Panc1 (cell line): Measurements from ENCODE around the gene FBXO46. TPM values are rescaled to one million over a fixed set of nuclear protein-coding genes. Genes with fewer than 3 reads are reported as not detected.

Experiments used
- ATAC-seq: fragments of 200-7000 bp; cut with Tn5 transposase; 2 replicates; pipeline ENCODE4 v1.9.1; 2020; ENCODE audit warnings: mild to moderate bottlenecking, moderate library complexity
- BruUV-seq: library from RNA; stranded (reverse); fragments of 400-500 nt; replicated peaks from 2 replicates; lab custom pipeline; 2021; lab: Mats Ljungman, UMichigan
- CTCF ChIA-PET: fragments of 300-600 bp; sonication (Branson Sonifier 250); formaldehyde crosslinking; loops from one replicate; lab custom pipeline; 2022; ENCODE audit warnings: antibody characterized with exemption; lab: Charles Lee
- POLR2A ChIA-PET: fragments of 300-600 bp; sonication (Branson Sonifier 250); formaldehyde crosslinking; loops from one replicate; lab custom pipeline; 2022; ENCODE audit warnings: antibody characterized with exemption; lab: Charles Lee
- DNase-seq: peaks from one replicate; pipeline ENCODE4 v3.0.0-alpha.2; 2010; ENCODE audit warnings: low read depth, low spot score
- H3K27ac ChIP-seq: 2 replicates; pipeline ENCODE4 v1.5.1; 2011; ENCODE audit warnings: mild to moderate bottlenecking, low read length, inconsistent platforms
- H3K27me3 ChIP-seq: fragments of 200-500 bp; sonication (Bioruptor generic); 2 replicates; pipeline ENCODE4 v1.6.0; 2014; ENCODE audit warnings: low read length, inconsistent platforms; ENCODE audit not compliant: control insufficient read depth, insufficient read depth
- H3K36me3 ChIP-seq: fragments of 200-500 bp; sonication (Bioruptor generic); 2 replicates; pipeline ENCODE4 v1.5.1; 2014; ENCODE audit warnings: inconsistent platforms, mild to moderate bottlenecking, low read length, moderate library complexity; ENCODE audit not compliant: control insufficient read depth, insufficient read depth
- H3K4me1 ChIP-seq: 2 replicates; pipeline ENCODE4 v1.5.1; 2011; ENCODE audit warnings: inconsistent platforms, mild to moderate bottlenecking, low read length, moderate library complexity; ENCODE audit not compliant: control insufficient read depth, insufficient read depth
- H3K4me3 ChIP-seq, 2 experiments: 2 replicates each; pipeline ENCODE4 v1.5.1; 2011 to 2012; ENCODE audit warnings: low read depth in 2 of 2, low read length in 2 of 2, mild to moderate bottlenecking in 2 of 2, inconsistent platforms in 1 of 2, moderate library complexity in 1 of 2
- H3K9me3 ChIP-seq: fragments of 200-500 bp; sonication (Bioruptor generic); 2 replicates; pipeline ENCODE4 v1.5.1; 2014; ENCODE audit warnings: low read depth, mild to moderate bottlenecking, inconsistent platforms, low read length, moderate library complexity; ENCODE audit not compliant: control insufficient read depth, insufficient read depth
- CTCF ChIP-seq: fragments of 450-650 bp; IDR thresholded peaks from 2 replicates; pipeline ENCODE4 v1.5.1; 2017; ENCODE audit warnings: mild to moderate bottlenecking
- POLR2AphosphoS5 ChIP-seq: IDR thresholded peaks from 2 replicates; pipeline ENCODE4 v1.6.1; 2012; ENCODE audit warnings: mild to moderate bottlenecking, low read depth, low read length, moderate library complexity
- SIN3A ChIP-seq: IDR thresholded peaks from 2 replicates; pipeline ENCODE4 v1.6.1; 2012; ENCODE audit warnings: low read depth, mild to moderate bottlenecking, low read length, moderate library complexity, borderline replicate concordance; ENCODE audit not compliant: insufficient read depth
- TCF7L2 ChIP-seq: IDR thresholded peaks from 2 replicates; pipeline ENCODE4 v1.6.1; 2011; ENCODE audit warnings: mild to moderate bottlenecking, low read depth, low read length, inconsistent platforms
- in situ Hi-C: cut with HindIII; loops from 2 replicates; pipeline ENCODE4 v1.10.0; 2016; ENCODE audit warnings: low sequenced_read_pairs, low pct_unique_long_range_greater_than_20kb
- intact Hi-C: fragments of 100-400 bp; cut with micrococcal nuclease; formaldehyde crosslinking; loops from one replicate; pipeline ENCODE4 v1.10.0; 2022; ENCODE audit not compliant: unreplicated experiment
- total RNA-seq: library from RNA; stranded (reverse); gene quantifications from one replicate; pipeline ENCODE4 v1.2.1, GENCODE V29; 2021; ENCODE audit not compliant: unreplicated experiment
- TF ChIP-seq, protein P1 (sequence below), 2 experiments: IDR thresholded peaks; 2 replicates each; pipeline ENCODE4 v1.6.1; 2011 to 2012; ENCODE audit warnings: low read depth in 2 of 2, control low read depth in 1 of 2, low read length in 1 of 2, mild to moderate bottlenecking in 1 of 2, moderate library complexity in 1 of 2; ENCODE audit not compliant: insufficient read depth in 1 of 2

The FBXO46 gene
- total RNA-seq, 1 experiment from 2014 or later = 25.1 TPM

DNA sequence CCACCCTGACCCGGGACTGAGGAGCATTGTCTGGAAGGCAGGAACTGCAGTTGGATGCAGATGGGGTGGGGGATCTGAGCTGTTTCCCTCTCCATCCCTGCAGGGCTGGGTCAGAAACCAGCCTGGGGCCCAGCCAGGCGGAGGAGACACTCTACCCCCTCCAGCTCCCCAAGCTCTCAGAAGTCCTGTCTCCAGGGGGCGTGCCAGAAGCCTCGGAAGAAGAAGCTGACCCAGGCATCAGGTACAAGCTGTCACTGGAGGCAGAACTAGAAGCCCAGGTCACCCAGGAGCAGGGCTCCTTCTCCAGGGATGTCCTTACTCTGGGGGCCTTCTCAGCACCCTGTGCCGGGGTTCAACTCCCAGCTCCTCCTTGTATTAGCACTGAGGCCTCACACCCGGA, 22.9 kb upstream of the FBXO46 start:
- no peak for ATAC-seq
- BruUV-seq = no TSS peak
- intact Hi-C loops = no loop called here
- H3K36me3 ChIP-seq = no peaks in the 10 kb centered on the region
- H3K27ac ChIP-seq = no peak overlapping the region
- DNase-seq = no peak
- H3K4me1 ChIP-seq = no peaks in the 10 kb centered on the region
- in situ Hi-C loops = no loop called here
- POLR2A ChIA-PET = no interaction called here
- CTCF ChIA-PET = no interaction called here
- no peak overlapping the region for H3K4me3 ChIP-seq
- H3K9me3 ChIP-seq = no peaks in the 10 kb centered on the region
- TF ChIP-seq SIN3A (no peak), CTCF (no peak), TCF7L2 (no peak), POLR2AphosphoS5 (no peak)
- TF ChIP-seq, protein P1, sequence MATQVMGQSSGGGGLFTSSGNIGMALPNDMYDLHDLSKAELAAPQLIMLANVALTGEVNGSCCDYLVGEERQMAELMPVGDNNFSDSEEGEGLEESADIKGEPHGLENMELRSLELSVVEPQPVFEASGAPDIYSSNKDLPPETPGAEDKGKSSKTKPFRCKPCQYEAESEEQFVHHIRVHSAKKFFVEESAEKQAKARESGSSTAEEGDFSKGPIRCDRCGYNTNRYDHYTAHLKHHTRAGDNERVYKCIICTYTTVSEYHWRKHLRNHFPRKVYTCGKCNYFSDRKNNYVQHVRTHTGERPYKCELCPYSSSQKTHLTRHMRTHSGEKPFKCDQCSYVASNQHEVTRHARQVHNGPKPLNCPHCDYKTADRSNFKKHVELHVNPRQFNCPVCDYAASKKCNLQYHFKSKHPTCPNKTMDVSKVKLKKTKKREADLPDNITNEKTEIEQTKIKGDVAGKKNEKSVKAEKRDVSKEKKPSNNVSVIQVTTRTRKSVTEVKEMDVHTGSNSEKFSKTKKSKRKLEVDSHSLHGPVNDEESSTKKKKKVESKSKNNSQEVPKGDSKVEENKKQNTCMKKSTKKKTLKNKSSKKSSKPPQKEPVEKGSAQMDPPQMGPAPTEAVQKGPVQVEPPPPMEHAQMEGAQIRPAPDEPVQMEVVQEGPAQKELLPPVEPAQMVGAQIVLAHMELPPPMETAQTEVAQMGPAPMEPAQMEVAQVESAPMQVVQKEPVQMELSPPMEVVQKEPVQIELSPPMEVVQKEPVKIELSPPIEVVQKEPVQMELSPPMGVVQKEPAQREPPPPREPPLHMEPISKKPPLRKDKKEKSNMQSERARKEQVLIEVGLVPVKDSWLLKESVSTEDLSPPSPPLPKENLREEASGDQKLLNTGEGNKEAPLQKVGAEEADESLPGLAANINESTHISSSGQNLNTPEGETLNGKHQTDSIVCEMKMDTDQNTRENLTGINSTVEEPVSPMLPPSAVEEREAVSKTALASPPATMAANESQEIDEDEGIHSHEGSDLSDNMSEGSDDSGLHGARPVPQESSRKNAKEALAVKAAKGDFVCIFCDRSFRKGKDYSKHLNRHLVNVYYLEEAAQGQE (IDR thresholded peaks at IDR 0.05; ENCODE audit: insufficient read depth in 1 of 2, low read depth in 2 of 2, low read length in 1 of 2) = no peak
- H3K27me3 ChIP-seq = no peaks in the 10 kb centered on the region

DNA sequence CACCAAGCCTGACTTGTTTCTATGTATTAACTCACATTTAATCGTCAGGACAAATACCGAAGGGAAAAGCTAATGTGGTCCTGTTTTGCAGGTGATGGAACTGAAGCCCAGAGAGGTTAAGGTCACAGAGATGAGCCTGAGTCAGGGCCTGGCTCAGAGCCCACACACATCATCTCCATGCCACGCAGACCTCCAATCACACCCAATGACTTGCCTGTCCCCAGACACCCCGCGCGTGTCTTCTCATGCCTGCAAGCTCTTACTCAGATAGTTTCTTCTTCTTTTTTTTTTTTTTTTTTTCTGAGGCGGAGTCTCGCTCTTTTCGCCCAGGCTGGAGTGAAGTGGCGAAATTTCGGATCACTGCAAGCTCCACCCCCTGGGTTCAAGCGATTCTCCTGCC, 21.9 kb upstream of the FBXO46 start:
- POLR2A ChIA-PET = no interaction called here
- no peak for DNase-seq

More for the DNA sequence above, 21.9 kb upstream of the FBXO46 start:
- no TSS peak for BruUV-seq
- Histone ChIP-seq H3K27me3 (no peaks in the 10 kb centered on the region), H3K36me3 (no peaks in the 10 kb centered on the region), H3K9me3 (no peaks in the 10 kb centered on the region), H3K4me1 (no peaks in the 10 kb centered on the region), H3K4me3 (no peak overlapping the region), H3K27ac (no peak overlapping the region)
- intact Hi-C loops = no loop called here
- in situ Hi-C loops = no loop called here
- TF ChIP-seq CTCF = no peak
- no peak for TF ChIP-seq TCF7L2
- TF ChIP-seq POLR2AphosphoS5 = no peak
- no peak for TF ChIP-seq SIN3A
- TF ChIP-seq, protein P1 (IDR thresholded peaks at IDR 0.05; ENCODE audit: insufficient read depth in 1 of 2, low read depth in 2 of 2, low read length in 1 of 2) = no peak
- no peak for ATAC-seq
- CTCF ChIA-PET = no interaction called here
